Activated T-cell treated with anti-CD3 and anti-CD28 coated beads, Interleukin-2, amount 50 U/mL, for 48 hours (primary cell): Measurements from ENCODE around the gene DLK1.

Experiments
- DNase-seq, 2 experiments: peaks; one replicate each; pipeline ENCODE4 v3.0.0-alpha.2; 2020

DLK1 gene

GRCh38 chr14:100726550-100727085, at the start of gene DLK1:
Gene DLK1 (plus strand): TSS chr14:100726892. CDS start chr14:100727069, 177 bp downstream.
- DNase-seq = no peak

- no peak for DNase-seq
Measured at GRCh38 chr14:100677152-100677551, 49.5 kb upstream of the DLK1 start.

- DNase-seq = no peak
Measured at GRCh38 chr14:100677554-100678468, 48.9 kb upstream of the DLK1 start.

GRCh38 chr14:100678469-100678828, 48.2 kb upstream of the DLK1 start:
- DNase-seq = no peak

GRCh38 chr14:100679153-100679552, 47.5 kb upstream of the DLK1 start:
- DNase-seq = no peak

DNA sequence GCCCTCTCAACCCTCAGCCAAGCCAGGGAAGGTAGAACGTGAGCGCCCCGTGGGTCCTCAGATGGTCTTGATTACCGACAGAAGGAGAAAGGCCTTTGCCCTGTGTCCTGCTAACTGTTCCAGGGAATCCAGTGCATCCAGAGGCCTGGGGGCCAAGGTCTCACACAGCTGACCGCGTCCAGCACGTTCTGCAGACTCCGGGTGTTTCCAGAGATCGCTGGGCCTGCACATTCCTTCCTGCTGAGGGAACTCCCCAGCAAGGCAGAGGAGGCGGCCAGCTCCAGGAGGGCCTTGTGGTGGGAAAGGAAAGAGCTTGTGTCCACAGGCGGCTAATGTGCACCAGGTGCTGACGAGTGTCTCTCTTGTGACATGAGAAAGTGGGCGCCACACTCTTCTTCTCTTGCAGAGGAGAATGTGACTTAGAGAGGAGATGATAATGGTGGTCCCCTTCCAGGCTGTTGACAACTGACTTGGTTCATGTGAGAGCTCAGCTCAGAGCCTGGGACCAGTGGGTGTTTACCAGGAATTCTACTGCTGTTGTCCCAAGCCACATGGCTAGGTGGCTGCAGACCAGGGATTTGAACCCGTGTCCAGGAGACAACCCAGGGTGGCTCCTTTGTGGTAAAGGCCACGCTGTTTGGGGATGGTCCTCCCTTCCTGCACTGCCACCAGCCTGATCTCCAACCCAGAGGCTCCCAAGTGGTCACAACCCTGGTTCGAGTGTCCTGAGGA, 46.8 kb upstream of the DLK1 start:
- DNase-seq = no peak

- DNase-seq = no peak
Measured at GRCh38 chr14:100680439-100681051, 46.1 kb upstream of the DLK1 start.

DNA sequence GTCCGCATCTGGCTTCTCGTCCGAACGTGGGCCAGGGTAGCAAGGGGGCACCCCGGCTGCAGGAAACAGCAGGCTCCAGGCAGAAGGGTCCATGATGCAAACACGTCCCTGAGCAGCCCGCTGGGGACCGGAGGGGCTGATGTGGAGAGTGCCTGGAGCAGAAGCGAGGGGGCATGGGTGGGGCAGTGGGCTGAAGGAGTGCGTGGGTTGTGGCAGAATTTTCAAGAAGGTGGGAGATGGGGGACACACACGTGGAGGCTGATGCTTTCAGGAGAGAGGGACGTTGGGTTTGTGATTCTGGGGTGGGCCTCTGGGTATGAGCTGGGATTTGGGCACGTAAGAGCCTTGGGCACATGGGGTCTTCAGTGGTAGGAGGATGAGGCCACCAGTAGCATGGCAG, 45.6 kb upstream of the DLK1 start:
- DNase-seq = no peak

GRCh38 chr14:100682749-100683148, 43.9 kb upstream of the DLK1 start:
- no peak for DNase-seq

GRCh38 chr14:100683578-100683977, 43.1 kb upstream of the DLK1 start:
- DNase-seq = no peak

DNA sequence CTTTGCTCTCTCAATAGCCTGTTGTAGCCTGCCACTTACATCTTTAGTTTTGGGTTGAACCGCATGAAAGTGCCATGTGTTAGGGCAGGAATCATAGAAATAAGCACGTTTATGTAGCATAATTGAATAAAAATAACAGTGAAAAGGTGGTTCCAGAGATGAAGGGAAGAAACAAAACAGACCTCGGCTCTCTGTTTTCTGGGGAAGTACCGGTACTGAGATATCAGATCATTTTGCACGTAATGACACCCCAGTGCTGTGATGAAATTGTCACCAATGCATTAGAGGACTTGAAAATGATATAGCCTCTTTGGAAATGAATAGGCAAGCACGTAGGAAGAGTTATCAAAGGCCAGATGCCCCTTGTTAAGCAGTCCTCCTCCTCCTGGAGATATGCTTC, 42.5 kb upstream of the DLK1 start:
- DNase-seq = no peak

- DNase-seq = no peak
Measured at GRCh38 chr14:100684961-100685360, 41.7 kb upstream of the DLK1 start.

- no peak for DNase-seq
Measured at GRCh38 chr14:100686858-100687257, 39.8 kb upstream of the DLK1 start.

DNA sequence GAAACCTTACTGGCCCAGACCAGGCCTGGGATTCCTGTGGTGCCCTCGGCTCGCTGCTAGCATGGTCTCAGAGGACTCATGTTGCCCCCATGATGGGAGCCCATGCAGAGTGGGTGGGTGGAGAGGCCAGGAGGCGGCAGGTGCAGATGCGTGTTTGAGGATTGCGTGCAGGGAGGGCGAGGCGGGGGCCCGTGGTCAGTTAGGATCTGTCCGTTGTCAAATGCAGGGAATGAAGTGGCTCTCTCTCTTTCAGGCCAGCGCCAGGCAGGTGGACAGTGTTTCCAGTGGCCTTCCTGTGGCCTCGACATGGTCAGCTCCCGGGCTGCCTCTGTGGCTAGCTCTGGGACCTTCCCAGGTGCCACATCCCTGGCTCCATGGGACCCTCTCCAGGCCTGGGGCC, 39.3 kb upstream of the DLK1 start:
- no peak for DNase-seq

DNA sequence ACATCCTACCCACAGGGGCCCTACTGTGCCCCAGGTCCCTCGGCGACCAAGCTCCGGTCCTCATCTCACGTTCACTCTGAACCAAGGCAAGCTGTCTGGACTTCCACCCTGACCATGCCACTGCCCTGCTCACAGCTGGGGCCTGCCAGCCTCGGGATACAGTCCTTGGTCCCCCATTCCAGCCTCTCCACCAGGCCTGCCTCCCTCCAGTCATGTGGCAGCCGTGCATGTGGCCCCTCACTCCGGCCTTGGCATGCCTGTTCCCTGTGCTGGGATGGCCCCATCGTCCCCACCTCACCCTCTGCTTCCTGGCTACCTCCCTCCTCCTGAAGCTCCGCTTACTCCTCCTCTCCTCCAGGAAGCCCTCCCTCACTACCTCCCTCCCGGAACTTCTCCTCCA, 38.6 kb upstream of the DLK1 start:
- DNase-seq = no peak

- no peak for DNase-seq
Measured at GRCh38 chr14:100688598-100689461, 37.9 kb upstream of the DLK1 start.

DNA sequence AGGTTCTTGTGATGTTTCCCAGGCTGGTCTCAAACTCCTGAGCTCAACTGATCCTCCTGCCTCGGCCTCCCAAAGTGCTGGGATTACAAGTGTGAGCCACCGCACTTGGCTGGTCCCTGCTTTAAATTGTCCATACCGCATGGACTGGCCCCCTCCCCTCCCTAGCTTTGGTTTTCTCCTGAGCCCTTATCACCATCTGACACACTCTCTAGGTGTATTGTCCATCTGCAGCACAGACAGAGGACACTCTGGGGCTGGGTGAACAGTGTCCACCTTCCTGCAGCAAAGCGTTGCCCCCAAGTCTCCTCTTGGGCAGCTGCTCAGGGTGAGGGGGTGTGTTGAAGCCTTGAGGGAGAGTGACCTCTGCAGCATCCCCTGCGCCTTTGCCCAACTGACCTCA, 36.0 kb upstream of the DLK1 start:
- DNase-seq = no peak

DNA sequence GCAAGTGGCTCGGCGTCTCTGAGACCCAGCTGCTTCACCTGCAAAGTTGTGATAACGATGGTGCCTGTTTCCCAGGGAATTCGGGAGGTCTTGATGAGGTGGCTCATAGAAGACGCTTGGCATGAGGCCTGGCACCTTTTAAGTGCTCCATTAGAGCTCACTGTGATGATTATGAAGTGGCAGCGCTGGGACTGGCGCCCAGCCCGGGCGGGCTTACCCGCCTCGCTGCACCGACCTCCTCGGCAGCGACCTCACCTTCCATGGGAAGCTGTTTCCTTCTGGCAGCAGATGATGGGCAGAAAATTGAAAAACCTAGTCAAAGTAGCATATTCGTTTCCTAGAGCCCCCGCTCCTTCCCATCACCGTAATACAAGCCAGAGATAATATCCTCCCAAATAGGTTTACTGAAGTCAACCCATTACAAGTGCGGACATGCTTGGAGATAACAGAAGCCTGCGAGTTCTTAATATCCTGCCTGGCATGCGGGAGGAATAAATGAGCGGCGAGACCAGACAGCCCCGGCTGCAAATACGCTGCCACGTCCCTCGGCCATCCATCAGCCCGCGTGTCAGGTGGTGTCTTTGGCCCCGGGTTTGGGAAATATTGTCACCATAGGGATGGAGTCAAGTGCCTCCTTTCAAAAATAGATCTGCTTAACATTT, 35.2 kb upstream of the DLK1 start:
- DNase-seq = no peak

DNA sequence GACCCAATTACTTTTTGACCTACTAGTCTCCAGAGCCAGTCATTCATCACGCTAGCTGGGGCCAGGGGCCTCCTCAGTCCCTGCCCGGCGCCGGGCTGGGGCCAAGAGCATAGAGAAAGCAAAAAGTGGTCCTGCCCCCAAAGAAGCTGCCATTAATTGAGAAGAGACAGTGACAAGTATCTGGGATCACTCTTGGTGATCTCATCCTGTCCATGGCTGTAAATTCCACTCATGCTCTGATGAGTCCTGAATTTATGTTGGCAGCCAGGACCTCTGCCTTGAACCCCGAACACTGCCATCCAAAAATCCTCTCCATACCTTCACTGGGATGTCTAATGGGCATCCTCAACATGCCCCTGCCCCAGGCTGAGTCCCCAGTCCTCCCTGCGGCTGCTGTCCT, 34.4 kb upstream of the DLK1 start:
- no peak for DNase-seq

- no peak for DNase-seq
Measured at GRCh38 chr14:100692859-100693558, 33.7 kb upstream of the DLK1 start.

DNA sequence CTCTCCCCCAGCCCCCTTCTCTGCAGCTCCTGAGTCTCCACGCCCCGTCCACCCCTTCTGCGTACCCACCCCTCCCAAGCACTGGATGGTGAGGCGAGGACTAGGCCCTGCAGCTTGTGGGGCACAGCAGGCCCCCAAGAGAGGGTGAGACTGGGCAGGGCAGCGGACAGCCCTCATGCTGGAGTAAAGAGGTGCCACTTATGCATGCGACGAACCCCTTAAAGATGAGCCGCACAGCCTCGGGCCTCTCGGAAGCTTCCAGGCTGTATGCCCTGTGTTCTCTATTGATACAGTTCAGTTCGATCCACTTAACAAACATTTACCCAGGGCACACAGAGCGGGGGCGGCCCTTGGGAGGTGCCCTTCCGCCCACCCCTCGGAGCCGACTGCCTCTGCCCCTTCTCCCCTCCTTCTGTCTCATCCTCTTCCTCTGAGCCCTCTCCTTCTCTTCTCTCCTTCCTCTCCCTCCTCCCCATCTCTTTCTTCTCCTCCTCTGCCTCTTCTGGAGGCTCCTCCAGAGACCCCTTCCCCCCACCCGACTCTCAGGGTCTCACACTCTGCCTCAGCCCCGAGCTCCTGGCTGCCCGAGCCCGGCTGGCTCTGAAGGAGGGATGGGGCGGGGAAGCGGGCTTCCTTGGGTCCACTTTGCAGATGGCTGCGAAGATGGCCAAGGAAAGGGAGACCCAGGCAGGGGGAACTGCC, 32.7 kb upstream of the DLK1 start:
- no peak for DNase-seq
